HUES64 (cell line): Measurements from ENCODE around the gene RASA2.

ENCODE experiments used
- H3K27ac ChIP-seq: 2 replicates; pipeline ENCODE4 v1.7.0; 2013; ENCODE audit warnings: low read depth, low read length, inconsistent platforms
- H3K27me3 ChIP-seq: 2 replicates; pipeline ENCODE4 v1.6.1; 2013; ENCODE audit warnings: mild to moderate bottlenecking, low read length; ENCODE audit not compliant: insufficient read depth
- H3K36me3 ChIP-seq: 2 replicates; pipeline ENCODE4 v1.6.1; 2013; ENCODE audit warnings: mild to moderate bottlenecking, low read length; ENCODE audit not compliant: insufficient read depth
- H3K4me1 ChIP-seq: 2 replicates; pipeline ENCODE4 v1.6.1; 2013; ENCODE audit warnings: mild to moderate bottlenecking, low read length, moderate library complexity; ENCODE audit not compliant: insufficient read depth
- H3K4me3 ChIP-seq: 2 replicates; pipeline ENCODE4 v1.5.1; 2013; ENCODE audit warnings: mild to moderate bottlenecking, low read length, moderate library complexity
- H3K9ac ChIP-seq: 2 replicates; pipeline ENCODE4 v1.6.1; 2013; ENCODE audit warnings: mild to moderate bottlenecking, low read depth, low read length
- H3K9me3 ChIP-seq: 2 replicates; pipeline ENCODE4 v1.6.1; 2013; ENCODE audit warnings: low read depth, low read length; ENCODE audit not compliant: insufficient read depth
- WGBS: fragments of 150-250, 120-280 bp; methylation state at CpG from one replicate; pipeline ENCODE4 v1.1.7; 2013; ENCODE audit warnings: missing lambda C conversion rate; 5-methylcytosine and 5-hydroxymethylcytosine counted together

RASA2 gene

GRCh38 chr3:141499965-141500364 is 13.1 kb downstream of the RASA2 start:
- Histone ChIP-seq H3K4me1 (no peaks in the 10 kb centered on the region), H3K9ac (no peak overlapping the region), H3K27ac (no peak overlapping the region), H3K27me3 (no peaks in the 10 kb centered on the region), H3K9me3 (no peaks in the 10 kb centered on the region), H3K36me3 (no peaks in the 10 kb centered on the region), H3K4me3 (no peak overlapping the region)

- Histone ChIP-seq H3K9me3 (no peaks in the 10 kb centered on the region), H3K27ac (no peak overlapping the region), H3K36me3 (no peaks in the 10 kb centered on the region), H3K4me3 (no peak overlapping the region), H3K4me1 (no peaks in the 10 kb centered on the region), H3K9ac (no peak overlapping the region), H3K27me3 (no peaks in the 10 kb centered on the region)
- 91% methylated on average over 1 of the region's 1 CpG for WGBS
These were observed 13.6 kb downstream of the RASA2 start for GRCh38 chr3:141500397-141500796.

- Histone ChIP-seq H3K9ac (no peak overlapping the region), H3K4me1 (peaks cover 4% of the 10 kb centered on the region; the same call in 1 of the 2 replicates), H3K4me3 (no peak overlapping the region), H3K36me3 (no peaks in the 10 kb centered on the region), H3K27ac (no peak overlapping the region), H3K27me3 (no peaks in the 10 kb centered on the region), H3K9me3 (no peaks in the 10 kb centered on the region)
- 93% methylated on average over 3 of the region's 3 CpGs for WGBS
These were observed 18.3 kb downstream of the RASA2 start for GRCh38 chr3:141505166-141505565.

- Histone ChIP-seq H3K27me3 (no peaks in the 10 kb centered on the region), H3K9ac (no peak overlapping the region), H3K4me1 (peaks cover 4% of the 10 kb centered on the region; the same call in 1 of the 2 replicates), H3K9me3 (no peaks in the 10 kb centered on the region), H3K4me3 (no peak overlapping the region), H3K27ac (no peak overlapping the region), H3K36me3 (no peaks in the 10 kb centered on the region)
- WGBS = 94% methylated on average over 3 of the region's 3 CpGs
These were observed 19.2 kb downstream of the RASA2 start for GRCh38 chr3:141506071-141506470.

- Histone ChIP-seq H3K27ac (no peak overlapping the region), H3K9me3 (no peaks in the 10 kb centered on the region), H3K9ac (no peak overlapping the region), H3K36me3 (peaks cover 4% of the 10 kb centered on the region; the same call in 1 of the 2 replicates), H3K4me3 (no peak overlapping the region), H3K27me3 (no peaks in the 10 kb centered on the region), H3K4me1 (peaks cover 4% of the 10 kb centered on the region; the same call in 1 of the 2 replicates)
- 98% methylated on average over 3 of the region's 3 CpGs for WGBS
These were observed 20.7 kb downstream of the RASA2 start for GRCh38 chr3:141507392-141508066.

- Histone ChIP-seq H3K36me3 (peaks cover 4% of the 10 kb centered on the region; the same call in 1 of the 2 replicates), H3K27ac (no peak overlapping the region), H3K27me3 (no peaks in the 10 kb centered on the region), H3K9me3 (no peaks in the 10 kb centered on the region), H3K4me1 (peaks cover 4% of the 10 kb centered on the region; the same call in 1 of the 2 replicates), H3K4me3 (no peak overlapping the region), H3K9ac (no peak overlapping the region)
- WGBS = 89% methylated on average over 3 of the region's 3 CpGs
These were observed 21.2 kb downstream of the RASA2 start for GRCh38 chr3:141508067-141508436.

- no peak overlapping the region for H3K27ac ChIP-seq
- WGBS = 92% methylated on average over 4 of the region's 4 CpGs
- H3K4me3 ChIP-seq = no peak overlapping the region
- no peaks in the 10 kb centered on the region for H3K9me3 ChIP-seq
- H3K27me3 ChIP-seq = no peaks in the 10 kb centered on the region
- peaks cover 4% of the 10 kb centered on the region; the same call in 1 of the 2 replicates for H3K4me1 ChIP-seq
- H3K36me3 ChIP-seq = peaks cover 24% of the 10 kb centered on the region
- H3K9ac ChIP-seq = no peak overlapping the region
These were observed 24.5 kb downstream of the RASA2 start for GRCh38 chr3:141511361-141511760.

GRCh38 chr3:141514382-141514781 is 27.6 kb downstream of the RASA2 start:
- H3K36me3 ChIP-seq = peaks cover 46% of the 10 kb centered on the region
- H3K4me1 ChIP-seq = no peaks in the 10 kb centered on the region
- H3K9ac ChIP-seq = no peak overlapping the region
- H3K27ac ChIP-seq = no peak overlapping the region
- no peak overlapping the region for H3K4me3 ChIP-seq
- no peaks in the 10 kb centered on the region for H3K9me3 ChIP-seq
- no peaks in the 10 kb centered on the region for H3K27me3 ChIP-seq

GRCh38 chr3:141519587-141519986 is 32.8 kb downstream of the RASA2 start:
- H3K9me3 ChIP-seq = no peaks in the 10 kb centered on the region
- peaks cover 37% of the 10 kb centered on the region for H3K36me3 ChIP-seq
- no peak overlapping the region for H3K27ac ChIP-seq
- WGBS = 86% methylated on average over 2 of the region's 3 CpGs
- no peaks in the 10 kb centered on the region for H3K27me3 ChIP-seq
- no peak overlapping the region for H3K4me3 ChIP-seq
- H3K9ac ChIP-seq = no peak overlapping the region
- H3K4me1 ChIP-seq = no peaks in the 10 kb centered on the region

- Histone ChIP-seq H3K9ac (no peak overlapping the region), H3K4me3 (no peak overlapping the region), H3K27me3 (no peaks in the 10 kb centered on the region), H3K36me3 (peaks cover 27% of the 10 kb centered on the region), H3K4me1 (peaks cover 11% of the 10 kb centered on the region), H3K9me3 (no peaks in the 10 kb centered on the region), H3K27ac (no peak overlapping the region)
These were observed 35.0 kb downstream of the RASA2 start for GRCh38 chr3:141521781-141522180.

- Histone ChIP-seq H3K9me3 (no peaks in the 10 kb centered on the region), H3K4me1 (peaks cover 15% of the 10 kb centered on the region), H3K27me3 (no peaks in the 10 kb centered on the region), H3K27ac (no peak overlapping the region), H3K9ac (no peak overlapping the region), H3K36me3 (peaks cover 15% of the 10 kb centered on the region), H3K4me3 (no peak overlapping the region)
- 99% methylated on average over 4 of the region's 4 CpGs for WGBS
These were observed 37.0 kb downstream of the RASA2 start for GRCh38 chr3:141523615-141524375.
